DMS153 treated with DMSO at 0.1 percent for 48 hours (cell line): ENCODE measurements around the gene RALGAPA1.
"Not testable (repeated sequence)": the region's sequence is repeated elsewhere in the genome, so short reads cannot be mapped to it uniquely, and the experiment has no call there.

Source experiments
- DNase-seq: peaks from one replicate; lab custom pipeline; 2025; ENCODE audit not compliant: unreplicated experiment; lab: John Stamatoyannopoulos, UW

Gene RALGAPA1

GRCh38 chr14:35808638-35809563 is at the start of gene RALGAPA1:
RALGAPA1 (minus strand) TSS chr14:35809295; CDS start chr14:35808835, 460 bp downstream.
- DNase-seq, result peak; percentile 92

GRCh38 chr14:35858521-35859209 is 49.6 kb upstream of the RALGAPA1 start:
- no peak for DNase-seq

- DNase-seq, result no peak
Measured at GRCh38 chr14:35855876-35856481, 46.9 kb upstream of the RALGAPA1 start.

- no peak for DNase-seq
Measured at GRCh38 chr14:35854696-35855270, 45.7 kb upstream of the RALGAPA1 start.

- no peak for DNase-seq
Measured at GRCh38 chr14:35853225-35853624, 44.1 kb upstream of the RALGAPA1 start.

- DNase-seq, result no peak
Measured at GRCh38 chr14:35851823-35852222, 42.7 kb upstream of the RALGAPA1 start.

GRCh38 chr14:35849122-35849521 is 40.0 kb upstream of the RALGAPA1 start:
- DNase-seq, result no peak

GRCh38 chr14:35847636-35848035 is 38.5 kb upstream of the RALGAPA1 start:
- DNase-seq, result no peak

- no peak for DNase-seq
Measured at GRCh38 chr14:35844494-35844893, 35.4 kb upstream of the RALGAPA1 start.

- not testable (repeated sequence) for DNase-seq
Measured at GRCh38 chr14:35842245-35842644, 33.1 kb upstream of the RALGAPA1 start.

- DNase-seq, result not testable (repeated sequence)
Measured at GRCh38 chr14:35841704-35842103, 32.6 kb upstream of the RALGAPA1 start.

- DNase-seq, result no peak
Measured at GRCh38 chr14:35835208-35835982, 26.3 kb upstream of the RALGAPA1 start.

- no peak for DNase-seq
Measured at GRCh38 chr14:35829449-35829848, 20.4 kb upstream of the RALGAPA1 start.

GRCh38 chr14:35827678-35828472 is 18.8 kb upstream of the RALGAPA1 start:
- no peak for DNase-seq

GRCh38 chr14:35826952-35827416 is 17.9 kb upstream of the RALGAPA1 start:
- no peak for DNase-seq

- DNase-seq, result peak; percentile 98
Measured at GRCh38 chr14:35826218-35826951, 17.3 kb upstream of the RALGAPA1 start, which contains the start of gene BRMS1L. BRMS1L (plus strand) TSS chr14:35826338; CDS start chr14:35826517, 179 bp downstream.

- no peak for DNase-seq
Measured at GRCh38 chr14:35825968-35826217, 16.8 kb upstream of the RALGAPA1 start.

GRCh38 chr14:35824446-35825165 is 15.5 kb upstream of the RALGAPA1 start:
- DNase-seq, result not testable (repeated sequence)
